Stimulated activated CD4-positive, alpha-beta T cell treated with anti-CD3 and anti-CD28 coated beads, Interleukin-15, amount 100 ng/mL, for 1 hour (primary cell): ENCODE results near the gene SLC4A2.

ENCODE experiments used
- DNase-seq, 2 donors: peaks; one replicate each; pipeline ENCODE4 v3.0.0-alpha.2; 2020; ENCODE audit warnings: low read depth in 1 of 2, low spot score in 1 of 2

Gene SLC4A2

GRCh38 chr7:151125470-151125845, 66.1 kb downstream of the SLC4A2 start:
- DNase-seq, result no peak

GRCh38 chr7:151125846-151126481, 66.6 kb downstream of the SLC4A2 start:
- DNase-seq, result no peak
